GM11168 (cell line): ENCODE measurements around the gene DBN1.
"Not testable (repeated sequence)": the region's sequence is repeated elsewhere in the genome, so short reads cannot be mapped to it uniquely, and the experiment has no call there.

ENCODE experiments used
- in situ Hi-C: fragments of 300-500 bp; cut with MboI; formaldehyde crosslinking; loops from one replicate; pipeline ENCODE4 v1.12.0; 2022; ENCODE audit warnings: low sequenced_read_pairs; ENCODE audit not compliant: unreplicated experiment

DBN1 gene

GRCh38 chr5:177432143-177432838 is 41.1 kb downstream of the DBN1 start:
- in situ Hi-C loops: no loop called here

GRCh38 chr5:177431317-177432142 is 41.9 kb downstream of the DBN1 start:
- in situ Hi-C loops: no loop called here

- in situ Hi-C loops: no loop called here
Observed at GRCh38 chr5:177430972-177431316, 42.5 kb downstream of the DBN1 start.

- in situ Hi-C loops: no loop called here
Observed at GRCh38 chr5:177430140-177430951, 43.1 kb downstream of the DBN1 start.

- in situ Hi-C loops: no loop called here
Observed at GRCh38 chr5:177429248-177430040, 44.0 kb downstream of the DBN1 start.

- in situ Hi-C loops: no loop called here
Observed at GRCh38 chr5:177428574-177429217, 44.7 kb downstream of the DBN1 start.

- in situ Hi-C loops: no loop called here
Observed at GRCh38 chr5:177427919-177428573, 45.4 kb downstream of the DBN1 start.

GRCh38 chr5:177427211-177427822 is 46.1 kb downstream of the DBN1 start:
- in situ Hi-C loops: no loop called here

GRCh38 chr5:177426566-177427210 is 46.7 kb downstream of the DBN1 start, which contains the start of gene GRK6:
Gene GRK6 (plus strand): TSS chr5:177426676. CDS start chr5:177426846, 170 bp downstream.
- in situ Hi-C loops: no loop called here

- in situ Hi-C loops: no loop called here
Observed at GRCh38 chr5:177425801-177426565, 47.5 kb downstream of the DBN1 start.

GRCh38 chr5:177425196-177425800 is 48.1 kb downstream of the DBN1 start:
- in situ Hi-C loops: no loop called here

GRCh38 chr5:177423671-177424070 is 49.8 kb downstream of the DBN1 start:
- in situ Hi-C loops: no loop called here

GRCh38 chr5:177421062-177421798 is 52.2 kb downstream of the DBN1 start:
- in situ Hi-C loops: no loop called here

- in situ Hi-C loops: not testable (repeated sequence)
Observed at GRCh38 chr5:177420472-177420871, 53.0 kb downstream of the DBN1 start.

GRCh38 chr5:177419046-177419445 is 54.4 kb downstream of the DBN1 start:
- in situ Hi-C loops: no loop called here

GRCh38 chr5:177417081-177417480 is 56.4 kb downstream of the DBN1 start:
- in situ Hi-C loops: not testable (repeated sequence)
